Stimulated activated CD8-positive, alpha-beta memory T cell treated with anti-CD3 and anti-CD28 coated beads, Interleukin-7, amount 100 ng/mL, for 48 hours (primary cell): ENCODE results near the gene KCNN2.

Source experiments
- DNase-seq, 2 donors: peaks; one replicate each; pipeline ENCODE4 v3.0.0-alpha.2; 2020; ENCODE audit warnings: low read depth in 1 of 2; ENCODE audit errors: extremely low read depth in 1 of 2

Gene KCNN2

DNA sequence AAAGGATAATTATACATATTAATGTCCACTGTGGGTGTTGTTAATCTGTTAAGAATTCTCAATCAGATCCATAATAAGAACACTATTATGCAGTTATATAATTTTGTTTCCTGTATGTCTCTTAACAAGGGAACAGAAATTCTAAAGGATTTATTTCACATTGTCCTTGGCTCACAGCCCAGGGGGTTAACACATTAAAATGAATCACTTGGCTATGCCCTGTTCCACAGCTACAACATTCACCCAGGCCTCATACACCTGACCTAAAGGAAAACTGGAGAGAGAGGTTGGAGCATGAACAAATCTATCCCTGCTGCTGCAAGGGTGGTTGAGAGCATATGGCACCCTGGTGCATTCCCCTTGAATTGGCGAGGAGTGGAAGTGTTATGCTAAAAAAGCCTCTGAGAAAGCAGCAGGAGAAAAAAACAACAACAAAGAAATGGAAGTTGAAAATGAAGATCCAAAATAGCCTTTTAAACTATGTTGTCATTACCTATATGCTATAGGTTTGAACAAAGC is 116.0 kb downstream of the KCNN2 start:
- DNase-seq: no peak

DNA sequence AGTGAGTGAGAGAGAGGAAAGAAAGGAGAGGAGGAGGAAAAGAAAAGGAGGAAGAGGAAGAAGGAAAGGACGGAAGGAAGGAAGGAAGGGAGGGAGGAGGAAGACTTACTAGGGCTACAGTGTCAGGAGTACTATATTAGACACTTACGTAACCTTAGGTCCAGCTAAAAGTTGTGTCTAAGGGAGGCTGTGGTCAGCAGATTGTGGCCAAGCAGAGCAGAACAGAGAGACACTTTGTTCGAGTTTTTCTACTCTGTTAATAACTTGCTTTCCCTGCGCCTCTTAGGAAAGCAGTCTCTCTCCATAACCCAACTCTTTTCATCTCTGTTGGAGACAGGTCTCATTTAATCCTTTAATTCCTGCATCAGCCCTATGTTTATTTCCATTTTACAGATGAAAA is 138.9 kb downstream of the KCNN2 start:
- DNase-seq: no peak

DNA sequence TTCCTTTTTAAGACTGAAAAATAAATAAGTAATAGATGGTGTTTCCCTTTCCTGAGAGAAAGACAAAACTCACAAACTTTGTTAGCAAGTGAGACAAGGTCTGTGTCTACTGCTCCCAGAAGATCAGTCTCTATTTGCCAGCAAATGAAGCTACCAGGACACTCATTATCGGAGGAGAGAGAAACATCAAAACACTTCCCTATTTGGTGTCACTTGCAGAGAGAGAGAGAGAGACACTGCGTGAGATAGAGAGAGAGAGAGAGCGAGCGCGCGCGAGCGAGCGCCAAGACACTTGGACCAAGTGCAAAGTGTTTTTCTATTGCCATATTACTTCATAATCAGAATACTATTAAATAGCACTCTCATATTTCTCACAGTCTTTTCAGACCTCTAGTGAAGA is 142.7 kb downstream of the KCNN2 start:
- DNase-seq: no peak

DNA sequence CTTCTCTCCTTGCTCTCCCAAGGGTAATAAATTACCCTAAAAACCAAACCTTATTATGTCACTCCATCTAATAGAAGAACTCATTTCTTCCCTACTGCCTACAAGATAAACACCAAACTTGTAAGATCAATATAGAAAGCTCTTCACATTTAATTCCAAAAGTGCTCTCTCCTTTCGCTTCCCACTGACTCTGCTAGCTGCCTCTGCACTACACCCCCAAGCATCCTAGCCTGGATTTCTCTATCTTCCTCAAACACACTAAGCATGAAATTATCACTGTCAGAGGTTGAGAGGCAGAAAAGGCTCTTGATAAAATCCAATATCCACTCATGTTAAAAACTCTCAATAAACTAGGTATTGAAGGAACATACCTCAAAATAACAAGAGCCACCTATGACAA is 162.4 kb downstream of the KCNN2 start:
- no peak for DNase-seq

DNA sequence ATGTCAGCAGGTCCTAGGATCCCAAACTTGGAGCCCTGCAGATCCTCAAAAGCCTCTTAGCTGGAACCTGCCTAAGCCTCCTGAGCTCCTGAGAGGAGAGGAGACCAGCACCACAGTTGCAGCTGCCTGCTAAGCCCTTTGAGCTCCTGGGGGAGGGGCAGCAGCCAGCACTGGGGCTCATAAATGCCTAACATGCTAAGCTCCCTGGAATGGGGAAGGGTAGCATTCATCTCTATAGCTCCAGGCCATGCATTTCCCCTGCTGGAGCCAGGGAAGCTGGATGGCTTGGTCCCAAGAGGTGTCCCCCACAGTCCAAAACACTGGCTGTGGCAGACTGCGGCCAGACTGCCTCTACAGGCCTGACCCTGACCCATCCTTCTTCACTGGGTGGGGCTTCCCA is 182.7 kb downstream of the KCNN2 start:
- no peak for DNase-seq
